ENCODE results near the gene DIAPH1.

Gene DIAPH1

GRCh38 chr5:141512911-141513626, 105.7 kb downstream of the DIAPH1 start:
- peak overlapping the region; percentile 68 for H3K4me3 ChIP-seq
- peak overlapping the region; percentile 98 for H3K4me2 ChIP-seq

GRCh38 chr5:141512390-141512910, 106.3 kb downstream of the DIAPH1 start:
- H3K27ac ChIP-seq = peak overlapping the region; percentile 99
- H4K20me1 ChIP-seq = no peaks in the 10 kb centered on the region
- H3K9me3 ChIP-seq = no peaks in the 10 kb centered on the region
- peak overlapping the region; percentile 68 for H3K4me3 ChIP-seq
- H3K4me2 ChIP-seq = peak overlapping the region; percentile 98
- H3K36me3 ChIP-seq = peaks cover 33% of the 10 kb centered on the region
- H3K27me3 ChIP-seq = no peaks in the 10 kb centered on the region
- peaks cover 95% of the 10 kb centered on the region for H3K4me1 ChIP-seq
- peak overlapping the region; percentile 79 for H3K9ac ChIP-seq
- TF ChIP-seq Cebpa-rat (IDR thresholded peaks at IDR 0.05) = no peak

More at GRCh38 chr5:141512911-141513626, 105.7 kb downstream of the DIAPH1 start:
- no peaks in the 10 kb centered on the region for H4K20me1 ChIP-seq
- peaks cover 96% of the 10 kb centered on the region for H3K4me1 ChIP-seq
- TF ChIP-seq Cebpa-rat (IDR thresholded peaks at IDR 0.05) = no peak
- peaks cover 39% of the 10 kb centered on the region for H3K36me3 ChIP-seq
- peak overlapping the region; percentile 79 for H3K9ac ChIP-seq
- no peaks in the 10 kb centered on the region for H3K9me3 ChIP-seq
- peak overlapping the region; percentile 99 for H3K27ac ChIP-seq
- H3K27me3 ChIP-seq = no peaks in the 10 kb centered on the region

- TF ChIP-seq Cebpa-rat (IDR thresholded peaks at IDR 0.05) = no peak
- H3K4me3 ChIP-seq = peak overlapping the region; percentile 68
- no peaks in the 10 kb centered on the region for H3K27me3 ChIP-seq
- H3K36me3 ChIP-seq = peaks cover 27% of the 10 kb centered on the region
- peak overlapping the region; percentile 79; the same call in 1 of the 2 replicates for H3K9ac ChIP-seq
- no peaks in the 10 kb centered on the region for H4K20me1 ChIP-seq
- H3K27ac ChIP-seq = peak overlapping the region; percentile 99
- H3K4me2 ChIP-seq = peak overlapping the region; percentile 98
- no peaks in the 10 kb centered on the region for H3K9me3 ChIP-seq
- peaks cover 95% of the 10 kb centered on the region for H3K4me1 ChIP-seq
Observed at GRCh38 chr5:141511771-141512325, 107.0 kb downstream of the DIAPH1 start.

GRCh38 chr5:141510850-141511601, 107.8 kb downstream of the DIAPH1 start:
- no peaks in the 10 kb centered on the region for H3K27me3 ChIP-seq
- peak overlapping the region; percentile 91 for H3K9ac ChIP-seq
- peaks cover 95% of the 10 kb centered on the region for H3K4me1 ChIP-seq
- TF ChIP-seq Cebpa-rat (IDR thresholded peaks at IDR 0.05) = no peak
- H3K27ac ChIP-seq = peak overlapping the region; percentile 99
- H4K20me1 ChIP-seq = no peaks in the 10 kb centered on the region
- H3K4me3 ChIP-seq = peak overlapping the region; percentile 68; the same call in 1 of the 2 replicates
- H3K36me3 ChIP-seq = peaks cover 19% of the 10 kb centered on the region
- no peaks in the 10 kb centered on the region for H3K9me3 ChIP-seq
- H3K4me2 ChIP-seq = peak overlapping the region; percentile 98

GRCh38 chr5:141510160-141510559, 108.6 kb downstream of the DIAPH1 start:
- Histone ChIP-seq H3K4me2 (peak overlapping the region; percentile 98), H3K4me1 (peaks cover 95% of the 10 kb centered on the region), H4K20me1 (no peaks in the 10 kb centered on the region), H3K27me3 (no peaks in the 10 kb centered on the region), H3K9ac (peak overlapping the region; percentile 91), H3K4me3 (peak overlapping the region; percentile 61), H3K9me3 (no peaks in the 10 kb centered on the region), H3K27ac (peak overlapping the region; percentile 99), H3K36me3 (peaks cover 15% of the 10 kb centered on the region; the same call in 1 of the 2 replicates)
- no peak for TF ChIP-seq Cebpa-rat (IDR thresholded peaks at IDR 0.05)

GRCh38 chr5:141508798-141509611, 109.8 kb downstream of the DIAPH1 start:
- H4K20me1 ChIP-seq = no peaks in the 10 kb centered on the region
- H3K27me3 ChIP-seq = no peaks in the 10 kb centered on the region
- H3K9ac ChIP-seq = peak overlapping the region; percentile 91
- H3K9me3 ChIP-seq = no peaks in the 10 kb centered on the region
- peak overlapping the region; percentile 99 for H3K27ac ChIP-seq
- TF ChIP-seq Cebpa-rat (IDR thresholded peaks at IDR 0.05) = peak; percentile 72
- H3K4me3 ChIP-seq = peak overlapping the region; percentile 61
- H3K4me2 ChIP-seq = peak overlapping the region; percentile 98
- peaks cover 15% of the 10 kb centered on the region; the same call in 1 of the 2 replicates for H3K36me3 ChIP-seq
- peaks cover 95% of the 10 kb centered on the region for H3K4me1 ChIP-seq

GRCh38 chr5:141508440-141508797, 110.4 kb downstream of the DIAPH1 start:
- peak overlapping the region; percentile 91 for H3K9ac ChIP-seq
- peak overlapping the region; percentile 99 for H3K27ac ChIP-seq
- peaks cover 15% of the 10 kb centered on the region; the same call in 1 of the 2 replicates for H3K36me3 ChIP-seq

GRCh38 chr5:141507387-141508091, 111.3 kb downstream of the DIAPH1 start:
- H4K20me1 ChIP-seq = no peaks in the 10 kb centered on the region
- peaks cover 21% of the 10 kb centered on the region; the same call in 1 of the 2 replicates for H3K36me3 ChIP-seq
- no peak for TF ChIP-seq Cebpa-rat (IDR thresholded peaks at IDR 0.05)
- H3K9ac ChIP-seq = peak overlapping the region; percentile 91
- H3K9me3 ChIP-seq = no peaks in the 10 kb centered on the region
- peak overlapping the region; percentile 61 for H3K4me3 ChIP-seq
- peak overlapping the region; percentile 99 for H3K27ac ChIP-seq
- no peaks in the 10 kb centered on the region for H3K27me3 ChIP-seq
- H3K4me1 ChIP-seq = peaks cover 95% of the 10 kb centered on the region
- H3K4me2 ChIP-seq = peak overlapping the region; percentile 98

More at GRCh38 chr5:141508440-141508797, 110.4 kb downstream of the DIAPH1 start:
- Histone ChIP-seq H3K27me3 (no peaks in the 10 kb centered on the region), H3K4me3 (peak overlapping the region; percentile 61), H3K4me2 (peak overlapping the region; percentile 98), H3K9me3 (no peaks in the 10 kb centered on the region), H3K4me1 (peaks cover 95% of the 10 kb centered on the region), H4K20me1 (no peaks in the 10 kb centered on the region)
- no peak for TF ChIP-seq Cebpa-rat (IDR thresholded peaks at IDR 0.05)
